ENCODE data around the gene HECTD1.

DNA sequence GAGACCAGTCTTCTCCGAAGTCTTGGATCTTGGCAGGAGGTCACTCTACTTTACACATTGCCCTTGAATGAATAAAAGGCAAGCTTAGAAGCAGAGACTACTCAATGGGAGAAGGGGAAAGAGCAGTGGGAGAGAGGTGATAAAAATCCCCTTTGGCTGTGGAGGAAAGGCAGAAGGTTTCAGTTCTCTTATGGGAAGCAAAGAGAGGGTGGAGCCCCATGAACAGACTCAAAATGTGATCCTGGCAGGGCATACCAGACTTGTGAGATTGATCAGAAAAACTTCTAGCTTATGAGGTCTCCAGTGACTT is 49.6 kb upstream of the HECTD1 start:
- TF ChIP-seq, protein P1, sequence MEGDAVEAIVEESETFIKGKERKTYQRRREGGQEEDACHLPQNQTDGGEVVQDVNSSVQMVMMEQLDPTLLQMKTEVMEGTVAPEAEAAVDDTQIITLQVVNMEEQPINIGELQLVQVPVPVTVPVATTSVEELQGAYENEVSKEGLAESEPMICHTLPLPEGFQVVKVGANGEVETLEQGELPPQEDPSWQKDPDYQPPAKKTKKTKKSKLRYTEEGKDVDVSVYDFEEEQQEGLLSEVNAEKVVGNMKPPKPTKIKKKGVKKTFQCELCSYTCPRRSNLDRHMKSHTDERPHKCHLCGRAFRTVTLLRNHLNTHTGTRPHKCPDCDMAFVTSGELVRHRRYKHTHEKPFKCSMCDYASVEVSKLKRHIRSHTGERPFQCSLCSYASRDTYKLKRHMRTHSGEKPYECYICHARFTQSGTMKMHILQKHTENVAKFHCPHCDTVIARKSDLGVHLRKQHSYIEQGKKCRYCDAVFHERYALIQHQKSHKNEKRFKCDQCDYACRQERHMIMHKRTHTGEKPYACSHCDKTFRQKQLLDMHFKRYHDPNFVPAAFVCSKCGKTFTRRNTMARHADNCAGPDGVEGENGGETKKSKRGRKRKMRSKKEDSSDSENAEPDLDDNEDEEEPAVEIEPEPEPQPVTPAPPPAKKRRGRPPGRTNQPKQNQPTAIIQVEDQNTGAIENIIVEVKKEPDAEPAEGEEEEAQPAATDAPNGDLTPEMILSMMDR (IDR thresholded peaks at IDR 0.05) = no peak
- no peak for TF ChIP-seq POLR2A (IDR thresholded peaks at IDR 0.05)
- no peak for TF ChIP-seq POLR2AphosphoS5 (IDR thresholded peaks at IDR 0.05; ENCODE audit: insufficient read depth in 1 of 2, low read depth in 1 of 2)
